LNCAP (cell line): ENCODE measurements around the gene SNN.

Source experiments
- TF ChIP-seq, protein P1 (sequence below): fragments of 450-650 bp; IDR thresholded peaks from 2 replicates; pipeline ENCODE4 v1.5.1; 2017; ENCODE audit warnings: mild to moderate bottlenecking

SNN gene

DNA sequence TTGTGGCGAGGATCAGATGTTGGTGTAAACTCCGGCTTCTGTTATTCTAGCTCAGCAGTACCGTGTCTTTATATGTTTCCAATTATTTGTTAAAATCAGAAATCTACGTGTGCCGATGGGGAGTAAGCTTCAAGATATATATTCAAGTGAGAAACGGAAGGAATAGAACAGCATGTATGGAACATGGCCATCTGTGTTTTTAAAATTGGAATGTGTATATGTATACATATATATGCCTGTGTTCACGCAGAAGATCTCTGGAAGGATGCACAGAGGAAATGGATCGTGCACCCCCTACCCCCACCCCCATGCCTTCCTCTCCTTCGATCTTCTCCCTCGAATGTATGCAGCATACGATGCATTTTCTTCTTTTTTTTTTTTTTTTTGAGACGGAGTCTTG lies 7.7 kb upstream of the SNN start:
- TF ChIP-seq, protein P1, sequence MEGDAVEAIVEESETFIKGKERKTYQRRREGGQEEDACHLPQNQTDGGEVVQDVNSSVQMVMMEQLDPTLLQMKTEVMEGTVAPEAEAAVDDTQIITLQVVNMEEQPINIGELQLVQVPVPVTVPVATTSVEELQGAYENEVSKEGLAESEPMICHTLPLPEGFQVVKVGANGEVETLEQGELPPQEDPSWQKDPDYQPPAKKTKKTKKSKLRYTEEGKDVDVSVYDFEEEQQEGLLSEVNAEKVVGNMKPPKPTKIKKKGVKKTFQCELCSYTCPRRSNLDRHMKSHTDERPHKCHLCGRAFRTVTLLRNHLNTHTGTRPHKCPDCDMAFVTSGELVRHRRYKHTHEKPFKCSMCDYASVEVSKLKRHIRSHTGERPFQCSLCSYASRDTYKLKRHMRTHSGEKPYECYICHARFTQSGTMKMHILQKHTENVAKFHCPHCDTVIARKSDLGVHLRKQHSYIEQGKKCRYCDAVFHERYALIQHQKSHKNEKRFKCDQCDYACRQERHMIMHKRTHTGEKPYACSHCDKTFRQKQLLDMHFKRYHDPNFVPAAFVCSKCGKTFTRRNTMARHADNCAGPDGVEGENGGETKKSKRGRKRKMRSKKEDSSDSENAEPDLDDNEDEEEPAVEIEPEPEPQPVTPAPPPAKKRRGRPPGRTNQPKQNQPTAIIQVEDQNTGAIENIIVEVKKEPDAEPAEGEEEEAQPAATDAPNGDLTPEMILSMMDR: no peak

DNA sequence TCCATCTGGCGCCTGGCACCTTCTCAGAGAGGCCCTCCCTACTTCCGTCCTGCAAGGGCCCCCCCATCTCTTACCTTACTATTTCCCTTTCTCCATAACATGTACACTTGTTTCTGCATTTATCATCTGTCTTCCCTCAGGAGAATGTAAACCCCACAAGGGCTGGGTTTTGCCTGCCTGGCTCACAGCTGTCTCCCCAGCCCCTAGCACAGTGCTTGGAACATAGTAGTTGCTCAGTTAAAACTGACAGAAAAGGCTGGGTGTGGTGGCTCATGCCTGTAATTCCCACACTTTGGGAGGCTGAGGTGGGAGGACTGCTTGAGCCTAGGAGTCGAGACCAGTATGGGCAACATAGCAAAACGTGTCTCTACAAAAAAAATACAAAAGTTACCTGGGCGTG lies 5.7 kb upstream of the SNN start:
- TF ChIP-seq, protein P1: no peak

DNA sequence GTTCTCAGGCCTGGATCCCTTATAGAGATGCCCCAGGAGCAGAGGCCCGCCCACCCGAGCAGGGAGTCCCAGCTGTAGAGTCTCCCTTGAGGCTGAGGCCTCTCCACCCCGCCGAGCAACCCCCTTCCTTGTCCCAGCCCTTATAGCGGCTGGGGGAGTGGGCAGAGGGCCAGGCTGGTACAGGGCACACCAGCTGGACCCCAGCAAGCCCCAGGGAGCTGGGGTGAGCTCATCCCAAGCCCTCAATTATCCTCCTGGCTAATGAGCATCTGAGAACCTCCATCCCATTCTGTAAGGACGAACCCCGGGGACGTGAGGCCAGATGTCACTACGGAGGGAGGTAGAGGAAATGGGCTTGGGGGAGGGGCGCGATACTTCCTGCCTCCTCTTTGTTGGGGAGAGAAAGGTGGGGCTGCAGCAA lies 3.2 kb upstream of the SNN start:
- TF ChIP-seq, protein P1: no peak

DNA sequence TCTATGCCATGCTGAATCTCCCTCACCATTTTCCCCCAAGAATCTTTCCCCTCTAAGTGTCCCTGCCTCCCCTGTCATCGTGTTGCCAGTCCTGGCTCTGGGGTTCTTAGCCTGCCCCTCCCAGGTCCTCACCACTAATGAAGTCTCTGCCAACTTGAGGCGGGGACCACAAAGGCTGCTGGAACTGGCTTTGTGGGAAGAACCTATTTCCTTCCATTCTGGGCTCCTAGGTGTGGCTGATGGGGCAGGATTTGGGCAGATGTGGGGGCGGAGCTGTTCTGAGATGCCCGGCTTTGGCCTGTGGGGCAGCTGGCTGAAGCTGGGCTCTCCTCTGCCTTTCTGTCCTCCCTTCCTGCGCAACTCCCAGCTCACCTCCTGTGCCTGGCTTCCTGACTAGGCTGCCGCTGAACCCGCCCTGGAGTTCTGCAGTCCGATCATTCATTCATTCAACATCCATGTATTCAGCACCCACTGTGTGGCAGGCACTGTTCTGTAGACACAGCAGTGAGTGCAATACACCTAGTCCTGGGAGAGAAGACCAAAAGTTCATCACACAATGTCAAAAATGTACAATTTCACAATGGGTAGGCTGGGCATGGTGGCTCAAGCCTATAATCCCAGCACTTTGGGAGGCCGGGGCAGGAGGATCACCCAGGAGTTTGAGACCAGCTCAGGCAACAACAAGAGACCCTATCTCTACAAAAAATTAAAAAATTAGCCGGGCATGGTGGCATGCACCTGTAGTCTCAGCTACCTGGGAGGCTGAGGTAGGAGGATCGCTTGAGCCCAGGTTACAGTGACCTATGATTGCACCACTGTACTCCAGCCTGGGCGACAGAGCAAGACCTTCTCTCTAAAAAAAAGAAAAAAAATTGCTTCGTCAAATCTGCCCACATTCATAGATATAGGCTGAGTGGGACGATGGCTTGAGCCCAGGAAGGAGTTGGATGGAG lies 1.9 kb upstream of the SNN start:
- TF ChIP-seq, protein P1: no peak

DNA sequence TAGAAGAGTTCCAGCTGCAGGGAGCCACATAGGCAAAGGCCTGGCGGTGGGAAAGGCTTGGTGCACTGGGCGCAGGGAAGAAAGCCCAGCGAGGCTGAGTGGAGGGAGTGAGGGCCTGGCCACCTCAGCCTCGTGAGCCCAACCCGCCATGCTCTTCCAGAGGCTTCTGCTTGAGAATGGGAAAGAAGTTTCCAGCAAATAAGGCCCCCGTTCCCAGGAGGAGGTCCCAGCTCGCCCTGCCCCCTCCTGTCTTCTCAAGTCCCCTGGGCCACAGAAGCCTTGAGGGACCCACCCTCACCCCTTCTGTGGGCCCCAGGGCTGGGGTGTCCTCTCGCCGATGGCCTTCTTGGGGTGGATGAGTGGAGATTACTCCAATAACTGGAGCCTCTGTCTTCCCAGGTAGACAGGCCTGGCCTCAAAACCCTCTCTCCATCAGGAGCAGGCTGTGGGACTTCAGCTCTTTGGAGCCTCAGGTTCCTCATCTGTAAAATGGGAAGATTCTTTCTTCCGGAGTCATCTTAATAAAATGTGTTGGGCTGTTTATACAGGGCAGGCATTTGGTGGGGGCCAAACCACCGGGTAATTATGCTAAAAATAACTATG lies 933 bp upstream of the SNN start:
- TF ChIP-seq, protein P1: no peak

DNA sequence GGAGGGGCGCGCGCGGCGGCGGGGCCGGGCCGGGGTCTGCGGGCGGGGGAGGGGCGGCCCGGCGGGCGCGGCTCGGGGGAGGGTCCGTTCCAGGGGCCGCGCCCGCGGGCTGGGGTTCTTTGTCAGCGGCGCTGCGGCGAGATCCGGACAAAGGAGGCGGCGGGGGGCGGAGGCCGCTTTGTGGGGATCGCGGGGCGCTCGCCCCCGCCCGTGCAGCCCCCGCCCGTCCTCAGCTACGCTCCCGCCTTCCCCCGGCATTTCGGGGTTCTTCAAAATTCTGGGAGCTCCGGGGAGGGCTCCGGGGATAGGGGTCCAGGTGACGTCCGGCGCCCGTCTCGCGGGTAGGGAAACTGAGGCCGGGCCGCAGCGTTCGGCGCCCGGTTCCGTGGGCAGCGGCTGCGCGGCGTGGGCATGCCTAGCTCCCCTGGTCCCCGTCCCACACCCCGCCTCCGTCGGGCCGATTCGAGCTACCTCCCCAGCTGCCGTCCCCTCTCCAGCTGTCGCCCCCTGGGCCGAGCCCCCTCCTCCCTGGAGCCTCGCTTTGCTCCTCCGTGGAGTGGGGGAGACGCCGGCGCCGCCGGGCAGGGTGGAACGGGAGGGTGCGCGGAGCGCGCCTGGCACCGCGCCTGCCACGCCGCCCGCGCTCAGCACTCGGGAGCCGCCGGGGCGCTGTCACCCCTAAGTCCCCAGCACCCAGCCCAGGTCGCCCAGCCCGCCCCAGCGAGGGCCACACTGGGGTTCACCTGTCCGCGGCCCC lies 546 bp downstream of the SNN start:
- TF ChIP-seq, protein P1: no peak

DNA sequence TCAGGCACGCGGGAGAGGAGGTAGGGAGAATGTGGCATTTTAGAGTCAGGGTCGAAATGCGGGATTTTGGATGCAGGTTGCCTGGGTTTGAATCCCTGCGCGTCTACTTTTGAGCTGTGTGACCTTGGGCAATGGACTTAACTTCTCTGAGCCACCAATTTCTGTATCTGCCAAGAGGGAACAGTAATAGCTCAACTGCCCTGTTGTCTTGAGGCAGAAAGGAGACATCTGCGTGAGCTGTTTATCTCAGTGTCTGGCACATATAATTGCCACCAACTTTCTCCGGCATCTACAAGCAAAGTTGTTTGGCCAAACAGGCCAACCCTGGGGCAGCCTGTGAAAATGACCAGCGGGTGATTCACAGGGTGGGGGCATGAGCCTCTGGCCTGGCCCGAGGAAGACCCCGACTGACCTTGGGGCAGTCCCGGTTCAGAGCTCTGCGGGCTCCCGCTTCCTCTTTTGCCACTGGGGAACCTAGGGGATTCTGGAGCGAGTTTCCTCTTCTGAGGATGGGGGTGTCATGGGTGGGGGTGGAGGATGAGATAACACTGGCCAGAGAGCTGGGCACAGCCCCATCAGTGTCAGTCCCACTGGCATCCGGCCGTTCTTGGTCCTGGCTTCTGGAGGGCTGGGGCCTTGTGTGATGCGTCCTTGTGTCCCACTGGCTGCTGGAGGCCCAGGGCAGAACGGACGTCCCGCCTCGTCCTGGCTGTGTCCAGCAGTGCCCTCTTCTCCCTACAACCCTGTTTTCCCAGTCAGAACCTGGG lies 1.3 kb downstream of the SNN start:
- TF ChIP-seq, protein P1: no peak
